Breast epithelium (tissue), 3 donors: ENCODE measurements around the gene ARHGEF28.

Source experiments
- POLR2A ChIP-seq: fragments of 450-650 bp; IDR thresholded peaks from one replicate; pipeline ENCODE4 v1.6.1; 2016; ENCODE audit warnings: antibody characterized with exemption, mild to moderate bottlenecking, moderate library complexity
- POLR2AphosphoS5 ChIP-seq, 3 donors: sonication (generic); formaldehyde crosslinking; IDR thresholded peaks; one replicate each; pipeline ENCODE4 v1.6.1; 2017; ENCODE audit warnings: antibody characterized with exemption in 3 of 3
- TF ChIP-seq, protein P1 (sequence below), 3 donors: fragments of 450-650 bp; IDR thresholded peaks; one replicate each; pipeline ENCODE4 v1.5.1; 2016 to 2017; ENCODE audit warnings: antibody characterized with exemption in 3 of 3, mild to moderate bottlenecking in 3 of 3, moderate library complexity in 3 of 3

DNA sequence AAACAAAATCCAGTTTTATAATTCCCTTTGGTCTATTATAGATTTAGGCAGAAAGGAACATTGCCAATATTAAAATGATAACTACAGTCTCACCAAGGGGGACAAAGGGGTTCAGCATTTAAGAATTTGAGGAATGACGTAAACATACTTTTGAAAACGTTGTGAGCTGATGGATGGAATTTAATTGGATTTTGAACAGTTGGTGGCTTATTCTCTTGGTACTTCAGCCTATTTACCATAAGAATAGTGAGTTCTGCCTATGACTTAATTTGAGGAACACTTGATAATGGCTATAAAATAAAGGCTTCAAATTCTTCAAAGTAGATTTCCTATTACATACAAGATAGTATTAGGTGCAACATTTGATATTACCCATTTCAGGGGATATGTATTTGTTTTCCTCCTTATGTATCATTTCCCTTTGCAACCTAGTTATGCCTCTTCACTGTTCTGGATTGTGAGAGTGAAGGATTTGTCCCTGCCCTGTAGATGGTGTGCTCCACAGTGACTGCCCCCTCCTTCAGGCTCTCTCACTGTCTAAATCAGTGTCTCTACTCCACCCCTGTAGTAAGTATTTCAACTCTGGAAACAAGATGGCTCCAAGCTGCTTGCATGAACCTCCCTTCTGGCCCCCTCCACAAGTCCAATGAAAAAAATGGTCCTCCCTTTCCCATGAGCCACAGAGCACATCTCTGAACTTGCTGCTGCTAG is 225.6 kb downstream of the ARHGEF28 start:
- TF ChIP-seq POLR2AphosphoS5 (IDR thresholded peaks at IDR 0.05) = no peak
- TF ChIP-seq, protein P1, sequence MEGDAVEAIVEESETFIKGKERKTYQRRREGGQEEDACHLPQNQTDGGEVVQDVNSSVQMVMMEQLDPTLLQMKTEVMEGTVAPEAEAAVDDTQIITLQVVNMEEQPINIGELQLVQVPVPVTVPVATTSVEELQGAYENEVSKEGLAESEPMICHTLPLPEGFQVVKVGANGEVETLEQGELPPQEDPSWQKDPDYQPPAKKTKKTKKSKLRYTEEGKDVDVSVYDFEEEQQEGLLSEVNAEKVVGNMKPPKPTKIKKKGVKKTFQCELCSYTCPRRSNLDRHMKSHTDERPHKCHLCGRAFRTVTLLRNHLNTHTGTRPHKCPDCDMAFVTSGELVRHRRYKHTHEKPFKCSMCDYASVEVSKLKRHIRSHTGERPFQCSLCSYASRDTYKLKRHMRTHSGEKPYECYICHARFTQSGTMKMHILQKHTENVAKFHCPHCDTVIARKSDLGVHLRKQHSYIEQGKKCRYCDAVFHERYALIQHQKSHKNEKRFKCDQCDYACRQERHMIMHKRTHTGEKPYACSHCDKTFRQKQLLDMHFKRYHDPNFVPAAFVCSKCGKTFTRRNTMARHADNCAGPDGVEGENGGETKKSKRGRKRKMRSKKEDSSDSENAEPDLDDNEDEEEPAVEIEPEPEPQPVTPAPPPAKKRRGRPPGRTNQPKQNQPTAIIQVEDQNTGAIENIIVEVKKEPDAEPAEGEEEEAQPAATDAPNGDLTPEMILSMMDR (IDR thresholded peaks at IDR 0.05) = no peak
- TF ChIP-seq POLR2A = no peak
